ENCODE measurements around the gene RFTN1.

RFTN1 gene

DNA sequence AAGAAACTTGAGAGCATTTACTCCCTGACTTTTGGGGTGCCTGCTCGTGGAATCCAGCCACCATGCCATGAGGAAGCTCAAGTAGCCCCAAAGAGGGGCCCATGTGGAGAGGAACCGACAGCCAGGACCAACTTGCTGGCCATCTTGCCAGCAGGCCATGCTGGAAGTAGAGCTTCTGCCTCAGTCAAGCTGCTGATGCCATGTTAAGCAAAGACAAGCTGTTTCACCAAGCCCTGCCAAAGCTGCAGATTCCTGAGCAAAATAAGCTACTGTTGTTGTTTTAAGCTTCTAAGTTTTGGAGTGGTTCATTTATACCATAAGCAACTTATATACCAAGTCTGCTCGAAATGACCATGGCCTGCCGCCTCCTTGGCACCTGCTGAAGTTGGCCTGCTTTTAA, 14.1 kb downstream of the RFTN1 start:
- no peak for TF ChIP-seq ZFP30 (CRISPR knock-in tag; IDR thresholded peaks at IDR 0.05)
- TF ChIP-seq BACH2 (CRISPR knock-in tag; IDR thresholded peaks at IDR 0.05; ENCODE audit: borderline replicate concordance): no peak
- TF ChIP-seq, protein P1, sequence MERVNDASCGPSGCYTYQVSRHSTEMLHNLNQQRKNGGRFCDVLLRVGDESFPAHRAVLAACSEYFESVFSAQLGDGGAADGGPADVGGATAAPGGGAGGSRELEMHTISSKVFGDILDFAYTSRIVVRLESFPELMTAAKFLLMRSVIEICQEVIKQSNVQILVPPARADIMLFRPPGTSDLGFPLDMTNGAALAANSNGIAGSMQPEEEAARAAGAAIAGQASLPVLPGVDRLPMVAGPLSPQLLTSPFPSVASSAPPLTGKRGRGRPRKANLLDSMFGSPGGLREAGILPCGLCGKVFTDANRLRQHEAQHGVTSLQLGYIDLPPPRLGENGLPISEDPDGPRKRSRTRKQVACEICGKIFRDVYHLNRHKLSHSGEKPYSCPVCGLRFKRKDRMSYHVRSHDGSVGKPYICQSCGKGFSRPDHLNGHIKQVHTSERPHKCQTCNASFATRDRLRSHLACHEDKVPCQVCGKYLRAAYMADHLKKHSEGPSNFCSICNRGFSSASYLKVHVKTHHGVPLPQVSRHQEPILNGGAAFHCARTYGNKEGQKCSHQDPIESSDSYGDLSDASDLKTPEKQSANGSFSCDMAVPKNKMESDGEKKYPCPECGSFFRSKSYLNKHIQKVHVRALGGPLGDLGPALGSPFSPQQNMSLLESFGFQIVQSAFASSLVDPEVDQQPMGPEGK (CRISPR knock-in tag; IDR thresholded peaks at IDR 0.05; ENCODE audit: borderline replicate concordance): no peak
- no peak for ATAC-seq

DNA sequence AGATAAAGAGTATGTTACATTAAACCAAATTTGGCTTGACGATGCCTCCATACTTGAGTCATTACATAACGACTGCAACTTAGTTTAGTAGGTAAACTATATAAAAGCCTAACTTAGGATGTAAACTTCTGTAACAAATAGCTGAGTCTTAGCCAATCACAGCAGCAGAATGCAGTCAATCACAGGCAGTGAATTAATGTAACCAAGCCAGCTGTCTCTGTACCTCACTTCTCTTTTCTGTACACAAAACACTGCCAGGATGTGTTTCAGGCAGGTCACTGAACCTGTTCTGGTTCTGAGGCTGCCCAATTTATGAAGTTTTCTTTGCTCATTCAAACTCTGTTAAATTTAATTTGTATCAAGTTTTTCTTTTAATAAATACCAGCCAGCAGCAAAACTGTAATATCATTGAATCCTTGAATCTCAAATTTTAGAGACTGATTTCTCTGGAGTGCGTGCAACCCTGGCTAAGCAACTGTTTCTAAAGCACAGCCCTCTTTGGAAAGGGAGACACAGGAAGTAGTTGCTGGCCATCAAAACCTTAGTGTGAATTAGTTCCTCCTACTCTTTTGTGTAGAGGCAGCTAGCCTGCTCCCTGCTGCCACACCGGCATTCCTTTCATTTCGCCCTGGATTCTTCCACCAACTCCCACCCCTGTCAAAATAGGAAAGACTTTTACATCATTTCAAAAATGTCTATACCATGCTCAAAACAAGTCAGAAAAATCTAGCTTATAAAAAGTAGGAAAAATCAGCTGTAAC, 15.2 kb downstream of the RFTN1 start:
- TF ChIP-seq ZNF70 (CRISPR knock-in tag; IDR thresholded peaks at IDR 0.05) (no peak), ZNF8 (CRISPR knock-in tag; IDR thresholded peaks at IDR 0.05) (no peak), ZC3H10 (CRISPR knock-in tag; IDR thresholded peaks at IDR 0.05) (no peak)
- no peak for ATAC-seq

DNA sequence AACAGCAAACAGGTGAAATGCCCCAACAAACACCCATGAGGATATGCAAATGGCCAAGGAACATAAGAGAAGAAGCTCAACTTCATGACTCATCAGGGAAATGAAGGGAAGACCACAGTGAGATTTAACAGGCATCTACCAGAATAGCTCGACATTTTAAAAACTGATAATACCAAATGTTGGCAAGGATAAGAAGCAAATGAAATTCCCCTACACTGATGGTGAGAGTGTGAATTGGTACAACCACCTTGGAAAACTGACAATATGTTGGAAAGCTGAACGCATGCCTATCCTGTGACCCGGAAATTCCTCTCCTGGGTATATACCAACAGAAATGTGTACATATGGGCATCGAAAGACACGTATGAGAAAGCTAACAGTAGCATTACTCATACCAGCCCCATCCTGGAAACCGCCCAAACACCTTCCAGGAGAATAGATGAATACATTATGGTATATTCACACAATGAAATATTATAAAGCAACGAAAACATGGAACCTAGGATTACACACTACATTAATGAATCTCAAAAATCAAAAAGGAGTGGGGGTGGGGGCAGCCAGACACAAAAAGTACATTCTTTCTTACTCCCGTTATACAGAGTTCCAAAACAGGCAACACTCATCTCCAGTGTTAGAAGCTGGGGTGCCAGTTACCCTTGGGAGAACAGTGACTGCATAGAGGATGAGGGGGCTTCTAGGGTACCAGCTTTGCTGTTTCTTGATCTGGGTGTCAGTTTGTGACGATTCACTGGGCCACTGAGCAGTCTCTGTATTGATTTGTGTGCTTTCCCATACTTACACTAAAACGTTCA, 16.9 kb downstream of the RFTN1 start:
- ATAC-seq: no peak
- no peak for TF ChIP-seq ZNF8 (CRISPR knock-in tag; IDR thresholded peaks at IDR 0.05)
- no peak for TF ChIP-seq RARB (CRISPR knock-in tag; IDR thresholded peaks at IDR 0.05)
- TF ChIP-seq, protein P2, sequence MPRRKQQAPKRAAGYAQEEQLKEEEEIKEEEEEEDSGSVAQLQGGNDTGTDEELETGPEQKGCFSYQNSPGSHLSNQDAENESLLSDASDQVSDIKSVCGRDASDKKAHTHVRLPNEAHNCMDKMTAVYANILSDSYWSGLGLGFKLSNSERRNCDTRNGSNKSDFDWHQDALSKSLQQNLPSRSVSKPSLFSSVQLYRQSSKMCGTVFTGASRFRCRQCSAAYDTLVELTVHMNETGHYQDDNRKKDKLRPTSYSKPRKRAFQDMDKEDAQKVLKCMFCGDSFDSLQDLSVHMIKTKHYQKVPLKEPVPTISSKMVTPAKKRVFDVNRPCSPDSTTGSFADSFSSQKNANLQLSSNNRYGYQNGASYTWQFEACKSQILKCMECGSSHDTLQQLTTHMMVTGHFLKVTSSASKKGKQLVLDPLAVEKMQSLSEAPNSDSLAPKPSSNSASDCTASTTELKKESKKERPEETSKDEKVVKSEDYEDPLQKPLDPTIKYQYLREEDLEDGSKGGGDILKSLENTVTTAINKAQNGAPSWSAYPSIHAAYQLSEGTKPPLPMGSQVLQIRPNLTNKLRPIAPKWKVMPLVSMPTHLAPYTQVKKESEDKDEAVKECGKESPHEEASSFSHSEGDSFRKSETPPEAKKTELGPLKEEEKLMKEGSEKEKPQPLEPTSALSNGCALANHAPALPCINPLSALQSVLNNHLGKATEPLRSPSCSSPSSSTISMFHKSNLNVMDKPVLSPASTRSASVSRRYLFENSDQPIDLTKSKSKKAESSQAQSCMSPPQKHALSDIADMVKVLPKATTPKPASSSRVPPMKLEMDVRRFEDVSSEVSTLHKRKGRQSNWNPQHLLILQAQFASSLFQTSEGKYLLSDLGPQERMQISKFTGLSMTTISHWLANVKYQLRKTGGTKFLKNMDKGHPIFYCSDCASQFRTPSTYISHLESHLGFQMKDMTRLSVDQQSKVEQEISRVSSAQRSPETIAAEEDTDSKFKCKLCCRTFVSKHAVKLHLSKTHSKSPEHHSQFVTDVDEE (CRISPR knock-in tag; IDR thresholded peaks at IDR 0.05): no peak
- TF ChIP-seq ESRRG (CRISPR knock-in tag; IDR thresholded peaks at IDR 0.05): no peak
- TF ChIP-seq PPARA (CRISPR knock-in tag; IDR thresholded peaks at IDR 0.05; ENCODE audit: borderline replicate concordance): no peak
- TF ChIP-seq, protein P3, sequence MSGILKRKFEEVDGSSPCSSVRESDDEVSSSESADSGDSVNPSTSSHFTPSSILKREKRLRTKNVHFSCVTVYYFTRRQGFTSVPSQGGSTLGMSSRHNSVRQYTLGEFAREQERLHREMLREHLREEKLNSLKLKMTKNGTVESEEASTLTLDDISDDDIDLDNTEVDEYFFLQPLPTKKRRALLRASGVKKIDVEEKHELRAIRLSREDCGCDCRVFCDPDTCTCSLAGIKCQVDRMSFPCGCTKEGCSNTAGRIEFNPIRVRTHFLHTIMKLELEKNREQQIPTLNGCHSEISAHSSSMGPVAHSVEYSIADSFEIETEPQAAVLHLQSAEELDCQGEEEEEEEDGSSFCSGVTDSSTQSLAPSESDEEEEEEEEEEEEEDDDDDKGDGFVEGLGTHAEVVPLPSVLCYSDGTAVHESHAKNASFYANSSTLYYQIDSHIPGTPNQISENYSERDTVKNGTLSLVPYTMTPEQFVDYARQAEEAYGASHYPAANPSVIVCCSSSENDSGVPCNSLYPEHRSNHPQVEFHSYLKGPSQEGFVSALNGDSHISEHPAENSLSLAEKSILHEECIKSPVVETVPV (CRISPR knock-in tag; IDR thresholded peaks at IDR 0.05): no peak
- TF ChIP-seq ZNF565 (CRISPR knock-in tag; conservative IDR thresholded peaks at IDR 0.05; ENCODE audit: low read depth): no peak
- TF ChIP-seq, protein P4, sequence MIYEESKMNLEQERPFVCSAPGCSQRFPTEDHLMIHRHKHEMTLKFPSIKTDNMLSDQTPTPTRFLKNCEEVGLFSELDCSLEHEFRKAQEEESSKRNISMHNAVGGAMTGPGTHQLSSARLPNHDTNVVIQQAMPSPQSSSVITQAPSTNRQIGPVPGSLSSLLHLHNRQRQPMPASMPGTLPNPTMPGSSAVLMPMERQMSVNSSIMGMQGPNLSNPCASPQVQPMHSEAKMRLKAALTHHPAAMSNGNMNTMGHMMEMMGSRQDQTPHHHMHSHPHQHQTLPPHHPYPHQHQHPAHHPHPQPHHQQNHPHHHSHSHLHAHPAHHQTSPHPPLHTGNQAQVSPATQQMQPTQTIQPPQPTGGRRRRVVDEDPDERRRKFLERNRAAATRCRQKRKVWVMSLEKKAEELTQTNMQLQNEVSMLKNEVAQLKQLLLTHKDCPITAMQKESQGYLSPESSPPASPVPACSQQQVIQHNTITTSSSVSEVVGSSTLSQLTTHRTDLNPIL (CRISPR knock-in tag; IDR thresholded peaks at IDR 0.05; ENCODE audit: low read depth): no peak
- no peak for TF ChIP-seq ZC3H10 (CRISPR knock-in tag; IDR thresholded peaks at IDR 0.05)
- TF ChIP-seq, protein P5, sequence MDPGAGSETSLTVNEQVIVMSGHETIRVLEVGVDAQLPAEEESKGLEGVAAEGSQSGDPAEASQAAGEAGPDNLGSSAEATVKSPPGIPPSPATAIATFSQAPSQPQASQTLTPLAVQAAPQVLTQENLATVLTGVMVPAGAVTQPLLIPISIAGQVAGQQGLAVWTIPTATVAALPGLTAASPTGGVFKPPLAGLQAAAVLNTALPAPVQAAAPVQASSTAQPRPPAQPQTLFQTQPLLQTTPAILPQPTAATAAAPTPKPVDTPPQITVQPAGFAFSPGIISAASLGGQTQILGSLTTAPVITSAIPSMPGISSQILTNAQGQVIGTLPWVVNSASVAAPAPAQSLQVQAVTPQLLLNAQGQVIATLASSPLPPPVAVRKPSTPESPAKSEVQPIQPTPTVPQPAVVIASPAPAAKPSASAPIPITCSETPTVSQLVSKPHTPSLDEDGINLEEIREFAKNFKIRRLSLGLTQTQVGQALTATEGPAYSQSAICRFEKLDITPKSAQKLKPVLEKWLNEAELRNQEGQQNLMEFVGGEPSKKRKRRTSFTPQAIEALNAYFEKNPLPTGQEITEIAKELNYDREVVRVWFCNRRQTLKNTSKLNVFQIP (CRISPR knock-in tag; IDR thresholded peaks at IDR 0.05; ENCODE audit: borderline replicate concordance, low read depth): no peak
- no peak for TF ChIP-seq TOX (CRISPR knock-in tag; IDR thresholded peaks at IDR 0.05; ENCODE audit: borderline replicate concordance)
- TF ChIP-seq ZFP30 (CRISPR knock-in tag; IDR thresholded peaks at IDR 0.05): no peak
- TF ChIP-seq GLIS3 (CRISPR knock-in tag; IDR thresholded peaks at IDR 0.05): no peak
- TF ChIP-seq BACH2 (CRISPR knock-in tag; IDR thresholded peaks at IDR 0.05; ENCODE audit: borderline replicate concordance): no peak
- TF ChIP-seq ZFP3 (CRISPR knock-in tag; IDR thresholded peaks at IDR 0.05): no peak
